ENCODE measurements around the gene TDRD9. TPM values are rescaled to one million over a fixed set of nuclear protein-coding genes. Genes with fewer than 3 reads are reported as not detected.

TDRD9 gene
- total RNA-seq, 6 donors from 2014 or later: 3.1 to 7.9 (median 5.1) TPM

DNA sequence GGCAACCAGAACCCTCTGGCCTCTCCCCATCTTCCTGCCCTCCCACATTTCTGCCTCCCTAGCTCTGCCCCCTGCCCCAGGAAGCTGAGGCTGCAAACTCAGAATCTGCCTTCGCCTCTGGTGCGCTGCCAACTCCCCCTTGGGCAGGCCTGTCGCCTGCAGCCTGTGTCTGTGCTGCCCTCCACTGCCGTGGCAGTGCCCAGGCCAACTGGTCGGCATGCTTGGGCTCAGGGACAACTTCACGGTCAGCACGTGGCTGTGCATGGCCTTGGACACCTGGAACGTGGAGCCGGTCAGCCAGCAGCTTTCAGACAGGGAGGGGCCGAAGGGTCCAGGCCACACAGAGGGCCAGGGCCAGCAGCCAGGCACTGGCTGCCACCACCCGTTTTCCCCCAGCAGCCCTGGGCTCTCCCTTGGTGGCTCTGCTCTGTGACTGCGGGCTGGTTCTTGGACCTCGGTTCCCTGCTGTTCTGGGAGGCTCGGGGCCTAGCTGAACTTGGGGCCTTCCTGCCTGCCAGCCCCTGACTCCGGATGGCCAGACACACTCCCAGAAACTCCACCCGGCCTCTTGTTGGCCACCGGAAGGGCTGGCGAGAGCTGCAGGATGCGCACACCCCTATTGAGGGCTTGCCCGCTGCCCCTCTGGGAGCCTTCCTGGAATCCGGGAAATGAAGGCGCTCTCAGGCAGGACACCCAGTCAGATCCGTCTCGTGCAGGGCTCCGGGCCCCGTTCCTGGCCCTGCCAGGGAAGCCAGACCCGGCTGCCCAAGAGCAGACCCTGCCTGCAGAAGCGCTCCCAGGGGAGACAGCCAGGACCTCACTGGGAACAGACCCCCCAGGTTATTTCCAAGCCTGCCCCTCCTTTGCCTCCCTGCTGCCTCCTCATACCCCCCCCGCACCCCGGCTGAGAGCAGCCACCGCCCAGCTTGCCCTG, 46.7 kb upstream of the TDRD9 start:
- WGBS, 2 donors: 20 to 57% methylated on average over 11 to 21 of the region's 31 CpGs
- peak in 1 of 2 donors; percentile 3 for ATAC-seq (ENCODE audit: low FRiP score in 2 of 2)
- Histone ChIP-seq H3K36me3 (no peaks in the 10 kb centered on the region), H3K4me3 (no peak overlapping the region), H3K27me3 (no peaks in the 10 kb centered on the region), H3K9me3 (no peaks in the 10 kb centered on the region), H3K27ac (peak overlapping the region; percentile 78 to 87 (median 82)), H3K4me1 (peaks cover 39 to 46% (median 42%) of the 10 kb centered on the region in 4 donors)
- TF ChIP-seq POLR2A (IDR thresholded peaks at IDR 0.05) (no peak), POLR2AphosphoS5 (IDR thresholded peaks at IDR 0.05) (peak; percentile 36 to 37), EP300 (IDR thresholded peaks at IDR 0.05) (no peak)
- TF ChIP-seq, protein P1, sequence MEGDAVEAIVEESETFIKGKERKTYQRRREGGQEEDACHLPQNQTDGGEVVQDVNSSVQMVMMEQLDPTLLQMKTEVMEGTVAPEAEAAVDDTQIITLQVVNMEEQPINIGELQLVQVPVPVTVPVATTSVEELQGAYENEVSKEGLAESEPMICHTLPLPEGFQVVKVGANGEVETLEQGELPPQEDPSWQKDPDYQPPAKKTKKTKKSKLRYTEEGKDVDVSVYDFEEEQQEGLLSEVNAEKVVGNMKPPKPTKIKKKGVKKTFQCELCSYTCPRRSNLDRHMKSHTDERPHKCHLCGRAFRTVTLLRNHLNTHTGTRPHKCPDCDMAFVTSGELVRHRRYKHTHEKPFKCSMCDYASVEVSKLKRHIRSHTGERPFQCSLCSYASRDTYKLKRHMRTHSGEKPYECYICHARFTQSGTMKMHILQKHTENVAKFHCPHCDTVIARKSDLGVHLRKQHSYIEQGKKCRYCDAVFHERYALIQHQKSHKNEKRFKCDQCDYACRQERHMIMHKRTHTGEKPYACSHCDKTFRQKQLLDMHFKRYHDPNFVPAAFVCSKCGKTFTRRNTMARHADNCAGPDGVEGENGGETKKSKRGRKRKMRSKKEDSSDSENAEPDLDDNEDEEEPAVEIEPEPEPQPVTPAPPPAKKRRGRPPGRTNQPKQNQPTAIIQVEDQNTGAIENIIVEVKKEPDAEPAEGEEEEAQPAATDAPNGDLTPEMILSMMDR (IDR thresholded peaks at IDR 0.05): no peak
- DNase-seq: peak in 1 of 2 donors; percentile 48

DNA sequence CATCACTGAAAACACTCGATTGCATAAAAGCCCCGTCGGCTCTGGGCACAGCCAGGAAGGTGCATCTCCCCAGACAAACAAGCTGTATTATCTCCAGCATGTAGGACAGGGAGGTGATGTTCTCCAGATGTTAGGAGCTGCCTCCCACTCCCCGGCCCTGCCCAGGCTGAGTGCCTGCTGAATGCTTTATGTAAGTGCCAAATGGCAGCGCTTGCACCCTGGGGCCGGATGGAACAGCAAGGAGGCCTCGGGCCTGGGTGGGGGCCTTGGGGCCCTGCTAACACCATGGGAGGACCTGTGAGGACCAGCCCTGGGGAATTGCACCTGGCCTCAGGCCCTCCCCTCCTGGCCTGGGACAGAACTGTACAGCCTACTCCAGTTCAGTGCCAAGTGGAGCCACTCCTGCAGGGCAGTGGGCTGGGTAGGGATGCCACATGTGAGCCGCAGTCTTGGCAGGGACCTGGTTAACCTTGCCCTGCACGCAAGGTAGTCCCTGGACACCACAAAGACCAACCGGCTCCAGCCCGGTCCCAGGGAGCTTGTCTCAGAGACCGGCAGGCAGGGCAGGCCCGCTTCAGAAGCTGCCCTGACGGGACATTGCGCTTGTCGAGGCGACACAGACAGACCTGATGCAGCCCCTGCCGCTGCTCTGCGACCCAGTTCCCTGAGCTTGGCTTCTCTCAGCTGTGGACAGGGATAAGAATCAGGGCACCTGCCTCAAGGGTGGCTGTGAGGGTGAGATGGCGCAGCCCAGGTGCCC, 45.6 kb upstream of the TDRD9 start:
- ATAC-seq (ENCODE audit: low FRiP score in 2 of 2) (no peak), DNase-seq (peak in 1 of 2 donors; percentile 56)
- no peaks in the 10 kb centered on the region for H3K9me3 ChIP-seq
- peak overlapping the region in 3 of 4 donors; percentile 52 to 85 (median 80) for H3K27ac ChIP-seq
- no peak for TF ChIP-seq POLR2A (IDR thresholded peaks at IDR 0.05)
- TF ChIP-seq, protein P1 (IDR thresholded peaks at IDR 0.05): no peak
- no peak for TF ChIP-seq EP300 (IDR thresholded peaks at IDR 0.05)
- no peak for TF ChIP-seq POLR2AphosphoS5 (IDR thresholded peaks at IDR 0.05)
- H3K27me3 ChIP-seq: no peaks in the 10 kb centered on the region
- no peaks in the 10 kb centered on the region for H3K36me3 ChIP-seq
- no peak overlapping the region for H3K4me3 ChIP-seq
- 80 to 92% methylated on average over 1 to 17 of the region's 20 CpGs for WGBS, 2 donors
- peaks cover 39 to 51% (median 42%) of the 10 kb centered on the region in 4 donors for H3K4me1 ChIP-seq

DNA sequence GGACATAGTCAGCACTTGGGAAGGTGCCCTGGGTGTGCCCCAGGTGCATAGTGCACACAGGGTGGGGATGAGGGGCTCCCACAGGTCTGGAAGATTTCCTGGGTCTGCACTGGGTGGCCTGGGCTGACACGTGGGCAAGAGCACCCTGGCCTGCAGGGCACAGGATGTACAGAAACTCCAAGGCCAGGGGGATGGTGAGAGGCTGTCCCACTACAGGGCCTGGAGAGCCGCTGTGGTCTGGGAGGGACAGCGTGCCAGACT, 45.1 kb upstream of the TDRD9 start:
- H3K4me3 ChIP-seq: no peak overlapping the region
- no peaks in the 10 kb centered on the region for H3K27me3 ChIP-seq
- DNase-seq (no peak), ATAC-seq (ENCODE audit: low FRiP score in 2 of 2) (no peak)
- TF ChIP-seq, protein P1 (IDR thresholded peaks at IDR 0.05): no peak
- TF ChIP-seq POLR2A (IDR thresholded peaks at IDR 0.05): no peak
- TF ChIP-seq EP300 (IDR thresholded peaks at IDR 0.05): no peak
- peak overlapping the region in 2 of 4 donors; percentile 30 to 85 for H3K27ac ChIP-seq
- H3K4me1 ChIP-seq: peaks cover 39 to 51% (median 42%) of the 10 kb centered on the region in 4 donors
- H3K9me3 ChIP-seq: no peaks in the 10 kb centered on the region
- no peaks in the 10 kb centered on the region for H3K36me3 ChIP-seq
- WGBS, 2 donors: 85 to 88% methylated on average over 3 of the region's 3 CpGs

- TF ChIP-seq, protein P1 (IDR thresholded peaks at IDR 0.05): no peak
- H3K4me3 ChIP-seq: no peak overlapping the region
- no peaks in the 10 kb centered on the region for H3K9me3 ChIP-seq
- H3K36me3 ChIP-seq: no peaks in the 10 kb centered on the region
- H3K4me1 ChIP-seq: peaks cover 32 to 50% (median 36%) of the 10 kb centered on the region in 4 donors
- ATAC-seq (ENCODE audit: low FRiP score in 2 of 2) (no peak), DNase-seq (no peak)
- H3K27me3 ChIP-seq: no peaks in the 10 kb centered on the region
- WGBS, 2 donors: 91 to 96% methylated on average over 9 of the region's 9 CpGs
- no peak overlapping the region for H3K27ac ChIP-seq
These were observed 43.4 kb upstream of the TDRD9 start for GRCh38 chr14:103884854-103885253.
